Endothelial cell of umbilical vein (primary cell): ENCODE measurements around the gene OTUD6A.

Experiments
- CTCF ChIP-seq, 2 donors: IDR thresholded peaks; 1 replicate in 1 of 2; 2 replicates in 1 of 2; pipeline ENCODE4 v1.5.1; 2011; ENCODE audit warnings: low read length in 2 of 2, mild to moderate bottlenecking in 2 of 2, moderate library complexity in 2 of 2, control low read depth in 1 of 2, inconsistent platforms in 1 of 2, low read depth in 1 of 2; ENCODE audit not compliant: insufficient read depth in 1 of 2; ENCODE audit errors: extremely low read depth in 1 of 2
- EZH2 ChIP-seq: IDR thresholded peaks from 2 replicates; pipeline ENCODE4 v1.6.1; 2012; ENCODE audit warnings: borderline replicate concordance, low read depth, mild to moderate bottlenecking, moderate library complexity, low read length, inconsistent platforms; ENCODE audit not compliant: severe bottlenecking
- MYC ChIP-seq: IDR thresholded peaks from one replicate; pipeline ENCODE4 v1.6.1; 2011; ENCODE audit warnings: mild to moderate bottlenecking, low read depth, low read length
- POLR2AphosphoS5 ChIP-seq: IDR thresholded peaks from 2 replicates; pipeline ENCODE4 v1.6.1; 2012; ENCODE audit warnings: low read depth, mild to moderate bottlenecking, control low read depth, low read length, moderate library complexity; ENCODE audit not compliant: insufficient read depth
- TF ChIP-seq, protein P1 (sequence below): IDR thresholded peaks from 2 replicates; pipeline ENCODE4 v1.6.1; 2011; ENCODE audit not compliant: insufficient read depth, insufficient read length

GRCh38 chrX:70038951-70039350, 23.3 kb upstream of the OTUD6A start:
- TF ChIP-seq CTCF (IDR thresholded peaks at IDR 0.05; ENCODE audit: extremely low read depth in 1 of 2, insufficient read depth in 1 of 2, low read depth in 1 of 2, low read length in 2 of 2) (no peak), EZH2 (no peak), POLR2AphosphoS5 (no peak), MYC (no peak)
- TF ChIP-seq, protein P1, sequence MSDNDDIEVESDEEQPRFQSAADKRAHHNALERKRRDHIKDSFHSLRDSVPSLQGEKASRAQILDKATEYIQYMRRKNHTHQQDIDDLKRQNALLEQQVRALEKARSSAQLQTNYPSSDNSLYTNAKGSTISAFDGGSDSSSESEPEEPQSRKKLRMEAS: no peak
